ENCODE data around the gene MLC1.
"Not testable (repeated sequence)": the region's sequence is repeated elsewhere in the genome, so short reads cannot be mapped to it uniquely, and the experiment has no call there.

The MLC1 gene

DNA sequence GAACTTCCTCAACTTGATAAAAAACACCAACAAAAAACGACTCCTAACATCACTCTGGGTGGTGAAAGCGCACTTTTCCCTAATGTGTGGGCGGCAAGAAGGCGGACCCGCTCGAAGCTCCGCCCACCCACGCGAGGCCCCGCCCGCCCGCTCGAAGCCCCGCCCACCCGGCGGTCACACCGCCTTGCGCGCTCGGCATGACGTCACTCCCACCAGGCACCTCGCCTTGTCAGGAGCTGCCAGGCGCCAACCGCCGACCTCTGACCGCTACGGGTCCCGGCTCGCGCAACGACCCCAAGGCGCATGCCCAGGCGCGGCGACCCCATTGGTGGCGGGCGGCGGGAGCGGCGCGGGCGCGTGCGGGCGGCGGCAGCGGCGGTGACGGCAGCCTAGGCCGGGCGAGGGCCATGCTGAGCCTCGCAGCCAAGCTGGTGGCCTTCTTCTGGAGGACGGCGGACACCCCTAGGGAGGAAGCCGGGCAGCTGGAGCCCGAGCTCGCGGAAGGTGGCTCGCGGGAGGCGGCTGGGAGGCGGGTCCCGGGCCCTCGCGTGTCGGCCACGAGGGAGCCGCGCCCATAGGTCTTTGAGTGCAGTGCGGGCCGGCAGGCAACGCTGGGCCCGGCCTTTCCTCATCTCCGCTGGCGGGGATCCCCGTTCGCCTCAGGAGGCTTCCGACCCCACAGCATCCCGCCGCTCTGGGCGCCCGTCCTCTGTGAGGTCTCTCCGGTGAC lies 4.6 kb upstream of the MLC1 start, which contains the start of gene MOV10L1:
TSS of gene MOV10L1 (plus strand) at position 325 of the 730 bp plus-strand sequence. CDS start at position 408, 83 bp downstream.
- peak; percentile 43 for DNase-seq (ENCODE audit: low read depth)
- H3K4me3 ChIP-seq (replicated peaks; ENCODE audit: low read depth, low read length): no peak within 1 kb of the TSS
- TF ChIP-seq, protein P1, sequence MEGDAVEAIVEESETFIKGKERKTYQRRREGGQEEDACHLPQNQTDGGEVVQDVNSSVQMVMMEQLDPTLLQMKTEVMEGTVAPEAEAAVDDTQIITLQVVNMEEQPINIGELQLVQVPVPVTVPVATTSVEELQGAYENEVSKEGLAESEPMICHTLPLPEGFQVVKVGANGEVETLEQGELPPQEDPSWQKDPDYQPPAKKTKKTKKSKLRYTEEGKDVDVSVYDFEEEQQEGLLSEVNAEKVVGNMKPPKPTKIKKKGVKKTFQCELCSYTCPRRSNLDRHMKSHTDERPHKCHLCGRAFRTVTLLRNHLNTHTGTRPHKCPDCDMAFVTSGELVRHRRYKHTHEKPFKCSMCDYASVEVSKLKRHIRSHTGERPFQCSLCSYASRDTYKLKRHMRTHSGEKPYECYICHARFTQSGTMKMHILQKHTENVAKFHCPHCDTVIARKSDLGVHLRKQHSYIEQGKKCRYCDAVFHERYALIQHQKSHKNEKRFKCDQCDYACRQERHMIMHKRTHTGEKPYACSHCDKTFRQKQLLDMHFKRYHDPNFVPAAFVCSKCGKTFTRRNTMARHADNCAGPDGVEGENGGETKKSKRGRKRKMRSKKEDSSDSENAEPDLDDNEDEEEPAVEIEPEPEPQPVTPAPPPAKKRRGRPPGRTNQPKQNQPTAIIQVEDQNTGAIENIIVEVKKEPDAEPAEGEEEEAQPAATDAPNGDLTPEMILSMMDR (IDR thresholded peaks at IDR 0.05; ENCODE audit: low read length, missing control alignments): no peak

DNA sequence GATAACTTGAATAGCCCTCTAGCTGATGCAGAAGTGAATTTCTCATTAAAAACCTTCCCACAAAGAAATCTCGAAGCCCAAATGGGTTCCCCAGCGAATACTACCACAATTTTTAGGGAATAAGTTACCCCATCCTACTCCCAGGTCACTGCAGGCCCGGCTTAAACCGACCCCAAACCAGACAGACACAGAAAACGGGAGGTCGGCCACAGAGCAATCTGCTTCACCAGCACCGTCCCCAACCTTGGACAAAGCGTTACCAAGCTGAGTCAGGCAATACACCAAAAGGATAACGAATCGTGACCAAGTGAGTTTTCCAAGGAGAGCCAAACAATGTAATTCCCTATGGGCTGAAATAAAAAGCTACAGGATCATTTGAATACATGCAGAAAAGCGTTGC lies 4.0 kb upstream of the MLC1 start:
- no peak for DNase-seq (ENCODE audit: low read depth)
- H3K4me3 ChIP-seq (replicated peaks; ENCODE audit: low read depth, low read length): no peak overlapping the region
- TF ChIP-seq, protein P1 (IDR thresholded peaks at IDR 0.05; ENCODE audit: low read length, missing control alignments): no peak

- TF ChIP-seq, protein P1 (IDR thresholded peaks at IDR 0.05; ENCODE audit: low read length, missing control alignments): no peak
- DNase-seq (ENCODE audit: low read depth): no peak
- H3K4me3 ChIP-seq (replicated peaks; ENCODE audit: low read depth, low read length): no peak overlapping the region
Measured at GRCh38 chr22:50088096-50088495, 2.9 kb upstream of the MLC1 start.

GRCh38 chr22:50087646-50088045 lies 2.4 kb upstream of the MLC1 start:
- DNase-seq (ENCODE audit: low read depth): no peak
- TF ChIP-seq, protein P1 (IDR thresholded peaks at IDR 0.05; ENCODE audit: low read length, missing control alignments): no peak
- no peak overlapping the region for H3K4me3 ChIP-seq (replicated peaks; ENCODE audit: low read depth, low read length)

- DNase-seq (ENCODE audit: low read depth); H3K4me3 ChIP-seq (replicated peaks; ENCODE audit: low read depth, low read length): not testable (repeated sequence)
Measured at GRCh38 chr22:50086975-50087374, 1.7 kb upstream of the MLC1 start.

DNA sequence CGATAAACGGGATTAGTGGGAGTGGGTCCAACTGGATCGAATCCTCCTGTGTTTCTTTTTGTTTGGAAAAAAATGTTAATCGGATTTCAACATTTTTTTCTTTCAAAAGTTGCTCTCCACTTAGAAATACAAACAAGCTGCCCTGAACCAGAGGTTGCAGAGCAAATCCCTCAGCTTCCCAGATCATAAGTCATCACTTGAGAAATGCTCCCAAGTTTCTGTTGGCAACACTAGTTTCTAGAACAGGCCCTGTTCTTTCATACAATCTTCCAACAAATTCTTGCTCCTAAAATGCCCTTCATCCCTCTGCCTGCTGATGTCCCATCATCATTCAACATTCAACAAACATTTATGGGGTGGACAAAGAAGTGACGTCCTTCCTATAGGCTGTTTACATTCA lies 1.3 kb upstream of the MLC1 start:
- no peak overlapping the region for H3K4me3 ChIP-seq (replicated peaks; ENCODE audit: low read depth, low read length)
- TF ChIP-seq, protein P1 (IDR thresholded peaks at IDR 0.05; ENCODE audit: low read length, missing control alignments): no peak
- peak; percentile 72 for DNase-seq (ENCODE audit: low read depth)

DNA sequence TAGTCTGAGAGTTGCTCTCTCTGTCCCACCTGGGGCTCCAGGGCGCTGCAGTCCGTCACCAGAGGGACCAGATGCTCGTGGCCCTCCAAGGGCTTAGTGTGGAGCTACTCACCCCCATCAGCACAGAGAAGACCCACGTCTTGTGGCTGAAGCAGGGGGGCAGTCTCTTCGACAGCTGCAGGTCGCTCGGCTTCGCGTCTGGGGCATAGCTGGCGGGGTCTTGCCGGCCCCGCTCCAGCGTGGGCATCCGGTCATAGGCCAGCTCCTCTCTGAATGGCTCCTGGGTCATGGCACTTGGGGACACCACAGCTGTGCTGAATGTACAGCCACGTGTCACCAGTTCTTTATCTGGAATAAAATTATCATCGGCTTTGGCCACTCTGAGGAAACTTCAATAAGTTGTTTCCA lies 608 bp downstream of the MLC1 start:
- no peak for DNase-seq (ENCODE audit: low read depth)
- H3K4me3 ChIP-seq (replicated peaks; ENCODE audit: low read depth, low read length): no peak overlapping the region
- TF ChIP-seq, protein P1 (IDR thresholded peaks at IDR 0.05; ENCODE audit: low read length, missing control alignments): no peak

All from fibroblast of pulmonary artery (primary cell).